Measurements from ENCODE around the gene KMT2C.

Gene KMT2C

DNA sequence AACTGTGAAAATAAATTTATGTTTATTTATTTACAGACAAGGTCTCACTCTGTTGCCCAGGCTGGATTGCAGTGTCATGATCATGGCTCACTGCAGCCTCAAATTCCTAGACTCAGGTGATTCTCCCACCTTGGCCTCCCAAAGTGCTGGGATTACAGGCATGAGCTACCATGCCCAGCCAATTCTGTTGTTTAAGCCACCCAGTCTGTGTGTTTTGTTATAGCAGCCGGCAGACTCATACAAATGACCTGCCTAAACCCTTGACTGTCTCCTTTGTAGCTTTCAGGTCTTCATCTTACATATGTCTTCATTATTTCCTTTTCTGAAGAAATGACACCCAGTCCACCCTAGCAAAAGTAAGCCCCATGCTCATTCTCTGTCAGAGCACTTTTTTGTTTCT, 43.8 kb upstream of the KMT2C start:
- Histone ChIP-seq H3K4me3 (ENCODE audit: low read length, poor library complexity, severe bottlenecking) (no peak overlapping the region), H3K9me3 (ENCODE audit: insufficient read depth, low read depth, low read length) (no peaks in the 10 kb centered on the region), H3K36me3 (ENCODE audit: insufficient read depth, low read length) (no peaks in the 10 kb centered on the region), H3K79me2 (ENCODE audit: insufficient read depth, low read length) (no peaks in the 10 kb centered on the region), H3K4me1 (ENCODE audit: insufficient read depth, low read length, poor library complexity, severe bottlenecking) (no peaks in the 10 kb centered on the region), H3K9ac (ENCODE audit: low read depth, low read length, poor library complexity, severe bottlenecking) (no peak overlapping the region), H4K20me1 (ENCODE audit: insufficient read depth, low read length, poor library complexity, severe bottlenecking) (no peaks in the 10 kb centered on the region), H3F3A (ENCODE audit: low read depth) (no peaks in the 10 kb centered on the region), H2AFZ (ENCODE audit: low read length) (no peak overlapping the region), H3K4me2 (ENCODE audit: low read depth, low read length, poor library complexity, severe bottlenecking) (no peak overlapping the region), H3K27me3 (ENCODE audit: insufficient read depth, low read length, poor library complexity, severe bottlenecking) (no peaks in the 10 kb centered on the region), H3K9me2 (replicated peaks; ENCODE audit: low read depth, low read length) (no peaks in the 10 kb centered on the region)
- TF ChIP-seq, protein P1, sequence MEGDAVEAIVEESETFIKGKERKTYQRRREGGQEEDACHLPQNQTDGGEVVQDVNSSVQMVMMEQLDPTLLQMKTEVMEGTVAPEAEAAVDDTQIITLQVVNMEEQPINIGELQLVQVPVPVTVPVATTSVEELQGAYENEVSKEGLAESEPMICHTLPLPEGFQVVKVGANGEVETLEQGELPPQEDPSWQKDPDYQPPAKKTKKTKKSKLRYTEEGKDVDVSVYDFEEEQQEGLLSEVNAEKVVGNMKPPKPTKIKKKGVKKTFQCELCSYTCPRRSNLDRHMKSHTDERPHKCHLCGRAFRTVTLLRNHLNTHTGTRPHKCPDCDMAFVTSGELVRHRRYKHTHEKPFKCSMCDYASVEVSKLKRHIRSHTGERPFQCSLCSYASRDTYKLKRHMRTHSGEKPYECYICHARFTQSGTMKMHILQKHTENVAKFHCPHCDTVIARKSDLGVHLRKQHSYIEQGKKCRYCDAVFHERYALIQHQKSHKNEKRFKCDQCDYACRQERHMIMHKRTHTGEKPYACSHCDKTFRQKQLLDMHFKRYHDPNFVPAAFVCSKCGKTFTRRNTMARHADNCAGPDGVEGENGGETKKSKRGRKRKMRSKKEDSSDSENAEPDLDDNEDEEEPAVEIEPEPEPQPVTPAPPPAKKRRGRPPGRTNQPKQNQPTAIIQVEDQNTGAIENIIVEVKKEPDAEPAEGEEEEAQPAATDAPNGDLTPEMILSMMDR (conservative IDR thresholded peaks at IDR 0.05; ENCODE audit: low read length), result no peak
- TF ChIP-seq EZH2phosphoT487 (IDR thresholded peaks at IDR 0.05; ENCODE audit: borderline replicate concordance), result no peak

DNA sequence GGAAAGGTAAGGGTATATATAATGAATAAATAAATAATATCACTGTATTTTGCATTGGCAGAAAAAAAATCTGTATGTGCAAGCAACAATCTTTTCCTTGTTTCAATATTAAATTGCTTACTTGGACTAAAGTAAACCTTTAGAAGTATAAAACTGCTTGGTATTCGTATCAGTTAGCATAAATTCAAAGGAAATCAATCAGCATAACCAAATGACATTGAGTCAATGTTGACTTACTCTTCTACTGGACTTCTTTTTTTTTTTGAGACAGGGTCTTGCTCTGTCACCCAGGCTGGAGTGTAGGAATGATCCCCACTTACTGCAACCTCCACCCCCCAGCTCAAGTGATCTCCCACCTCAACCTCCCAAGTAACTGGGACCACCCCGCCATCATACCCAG, 42.3 kb upstream of the KMT2C start:
- Histone ChIP-seq H3K4me2 (ENCODE audit: low read depth, low read length, poor library complexity, severe bottlenecking) (no peak overlapping the region), H3K4me3 (ENCODE audit: low read length, poor library complexity, severe bottlenecking) (no peak overlapping the region), H3K27me3 (ENCODE audit: insufficient read depth, low read length, poor library complexity, severe bottlenecking) (no peaks in the 10 kb centered on the region), H3K9ac (ENCODE audit: low read depth, low read length, poor library complexity, severe bottlenecking) (no peak overlapping the region), H3K9me2 (replicated peaks; ENCODE audit: low read depth, low read length) (no peaks in the 10 kb centered on the region), H2AFZ (ENCODE audit: low read length) (no peak overlapping the region), H3K79me2 (ENCODE audit: insufficient read depth, low read length) (no peaks in the 10 kb centered on the region), H4K20me1 (ENCODE audit: insufficient read depth, low read length, poor library complexity, severe bottlenecking) (no peaks in the 10 kb centered on the region), H3K4me1 (ENCODE audit: insufficient read depth, low read length, poor library complexity, severe bottlenecking) (no peaks in the 10 kb centered on the region), H3K9me3 (ENCODE audit: insufficient read depth, low read depth, low read length) (no peaks in the 10 kb centered on the region), H3F3A (ENCODE audit: low read depth) (no peaks in the 10 kb centered on the region), H3K36me3 (ENCODE audit: insufficient read depth, low read length) (no peaks in the 10 kb centered on the region)
- TF ChIP-seq, protein P1 (conservative IDR thresholded peaks at IDR 0.05; ENCODE audit: low read length), result no peak
- TF ChIP-seq EZH2phosphoT487 (IDR thresholded peaks at IDR 0.05; ENCODE audit: borderline replicate concordance), result no peak

DNA sequence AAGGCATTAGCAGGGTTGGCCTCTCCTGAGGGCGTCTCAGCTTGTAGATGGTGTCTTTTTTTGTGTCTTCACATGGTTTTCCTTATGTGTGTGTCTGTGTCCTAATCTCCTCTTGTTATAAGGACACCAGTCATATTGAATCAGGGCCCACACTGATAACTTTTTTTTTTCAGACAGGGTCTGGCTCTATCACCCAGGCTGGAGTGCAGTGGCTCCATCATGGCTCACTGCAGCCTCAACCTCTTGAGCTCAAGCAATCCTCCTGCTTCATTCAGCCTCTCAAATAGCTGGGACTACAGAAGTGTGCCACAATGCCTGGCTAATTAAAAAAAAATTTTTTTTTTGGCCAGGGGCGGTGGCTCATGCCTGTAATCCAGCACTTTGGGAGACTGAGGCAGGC, 41.3 kb upstream of the KMT2C start:
- Histone ChIP-seq H3F3A (ENCODE audit: low read depth) (no peaks in the 10 kb centered on the region), H2AFZ (ENCODE audit: low read length) (no peak overlapping the region), H3K9me2 (replicated peaks; ENCODE audit: low read depth, low read length) (no peaks in the 10 kb centered on the region), H3K9ac (ENCODE audit: low read depth, low read length, poor library complexity, severe bottlenecking) (no peak overlapping the region), H3K79me2 (ENCODE audit: insufficient read depth, low read length) (no peaks in the 10 kb centered on the region), H3K27me3 (ENCODE audit: insufficient read depth, low read length, poor library complexity, severe bottlenecking) (no peaks in the 10 kb centered on the region), H3K4me3 (ENCODE audit: low read length, poor library complexity, severe bottlenecking) (no peak overlapping the region), H3K9me3 (ENCODE audit: insufficient read depth, low read depth, low read length) (no peaks in the 10 kb centered on the region), H3K36me3 (ENCODE audit: insufficient read depth, low read length) (no peaks in the 10 kb centered on the region), H4K20me1 (ENCODE audit: insufficient read depth, low read length, poor library complexity, severe bottlenecking) (no peaks in the 10 kb centered on the region), H3K4me1 (ENCODE audit: insufficient read depth, low read length, poor library complexity, severe bottlenecking) (no peaks in the 10 kb centered on the region), H3K4me2 (ENCODE audit: low read depth, low read length, poor library complexity, severe bottlenecking) (no peak overlapping the region)
- no peak for TF ChIP-seq EZH2phosphoT487 (IDR thresholded peaks at IDR 0.05; ENCODE audit: borderline replicate concordance)
- TF ChIP-seq, protein P1 (conservative IDR thresholded peaks at IDR 0.05; ENCODE audit: low read length), result no peak

Data from Loucy (cell line).